GM10266 (cell line): Measurements from ENCODE around the gene PRAMEF9.
A peak's percentile ranks its signal among the peaks of the same experiment; 100 is the strongest.
"Not testable (repeated sequence)": the region's sequence is repeated elsewhere in the genome, so short reads cannot be mapped to it uniquely, and the experiment has no call there.

Source experiments
- DNase-seq: peaks from one replicate; pipeline ENCODE4 v3.0.0; 2012; ENCODE audit errors: extremely low spot score
- TF ChIP-seq, protein P1 (sequence below): IDR thresholded peaks from 2 replicates; pipeline ENCODE4 v1.5.1; 2012; ENCODE audit warnings: mild to moderate bottlenecking, low read depth; ENCODE audit not compliant: control insufficient read depth, insufficient read depth; ENCODE audit errors: missing control alignments

PRAMEF9 gene

DNA sequence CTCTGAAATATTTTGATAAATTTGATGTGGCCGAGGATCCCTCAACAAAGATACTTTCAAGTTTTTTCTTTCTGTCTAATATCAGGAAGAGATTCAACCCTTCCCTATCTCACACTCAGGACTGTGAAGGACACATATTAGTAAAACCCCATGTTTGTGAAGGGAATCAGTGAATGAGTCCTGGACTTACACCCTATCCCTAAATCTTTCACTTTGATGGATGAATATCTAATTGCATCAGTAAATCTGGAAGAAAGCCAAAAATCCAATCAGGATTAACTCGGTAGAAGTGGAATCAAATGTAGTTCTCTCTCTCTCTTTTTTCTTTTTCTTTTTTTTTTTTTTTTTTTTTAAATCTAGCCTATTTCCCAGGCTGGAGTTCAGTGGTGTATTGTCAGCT is at the start of gene PRAMEF9:
Gene PRAMEF9, plus strand, starts transcription at position 301 of the 400 bp plus-strand sequence. CDS start 3,433 bp downstream, outside the sequence.
- not testable (repeated sequence) for DNase-seq

DNA sequence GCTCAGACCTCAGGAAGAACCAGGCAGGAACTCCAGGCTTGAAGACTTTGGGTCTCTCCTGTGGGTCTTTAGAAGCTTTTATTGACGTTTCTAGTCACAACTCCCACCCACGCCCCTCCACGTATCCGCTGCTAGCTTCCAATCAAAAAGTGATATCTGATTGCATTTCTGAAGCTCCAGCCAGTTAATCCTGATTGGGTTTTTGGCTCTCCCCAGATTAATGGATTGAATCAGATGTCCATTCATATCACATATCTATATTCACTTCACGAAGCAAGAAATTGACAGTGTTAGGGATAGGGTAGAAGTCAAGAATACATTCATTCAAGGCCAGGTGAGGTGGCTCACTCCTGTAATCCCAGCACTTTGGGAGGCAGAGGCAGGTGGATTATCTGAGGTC is 15.7 kb upstream of the PRAMEF9 start, which contains the start of gene PRAMEF26:
Gene PRAMEF26, minus strand, starts transcription at position 101 of the 400 bp plus-strand sequence. CDS start 2,914 bp downstream, outside the sequence.
- not testable (repeated sequence) for DNase-seq

DNA sequence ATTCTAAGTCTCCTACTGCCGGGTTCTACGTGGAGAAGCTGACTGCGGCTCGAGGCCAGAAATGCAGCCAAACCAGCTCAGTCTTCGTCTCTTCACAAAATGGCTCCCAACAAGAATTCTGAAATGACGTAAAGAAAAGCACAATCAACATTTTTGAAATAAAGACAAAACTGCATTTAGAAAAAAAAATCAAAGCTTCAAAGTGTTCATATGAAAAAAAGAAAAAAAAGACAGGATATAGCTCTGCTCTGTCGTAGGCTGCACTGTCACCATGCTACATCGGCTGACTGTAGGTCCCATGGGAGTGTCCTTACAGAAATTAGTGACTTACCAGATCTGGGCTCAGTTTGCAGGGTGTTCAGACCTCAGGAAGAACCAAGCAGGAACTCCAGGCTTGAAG is 6.1 kb upstream of the PRAMEF9 start, which contains the start of gene HNRNPCL4:
Gene HNRNPCL4, minus strand, starts transcription at position 101 of the 400 bp plus-strand sequence. CDS start 164 bp downstream, outside the sequence.
- DNase-seq = not testable (repeated sequence)

DNA sequence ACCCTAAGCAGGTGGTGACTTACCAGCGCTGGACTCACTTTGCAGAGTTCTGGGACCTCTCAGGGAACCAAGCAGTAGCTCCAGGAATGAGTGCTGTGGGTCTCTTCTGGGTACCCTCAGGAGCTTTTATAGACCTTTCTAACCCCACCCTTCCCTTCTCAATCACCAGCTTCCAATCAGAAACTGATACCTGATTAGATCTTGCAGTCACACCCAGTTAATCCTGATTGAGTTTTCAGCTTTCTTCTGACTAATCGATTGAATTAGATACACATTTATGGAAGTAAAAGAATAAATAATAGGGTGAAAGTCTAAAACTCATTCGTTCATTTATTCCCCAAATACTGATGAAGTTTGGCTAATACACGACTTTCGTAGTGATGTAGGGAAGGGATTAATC is 29.7 kb downstream of the PRAMEF9 start, which contains the start of gene PRAMEF13:
Gene PRAMEF13, minus strand, starts transcription at position 101 of the 400 bp plus-strand sequence. CDS start 1,820 bp downstream, outside the sequence.
- not testable (repeated sequence) for DNase-seq

DNA sequence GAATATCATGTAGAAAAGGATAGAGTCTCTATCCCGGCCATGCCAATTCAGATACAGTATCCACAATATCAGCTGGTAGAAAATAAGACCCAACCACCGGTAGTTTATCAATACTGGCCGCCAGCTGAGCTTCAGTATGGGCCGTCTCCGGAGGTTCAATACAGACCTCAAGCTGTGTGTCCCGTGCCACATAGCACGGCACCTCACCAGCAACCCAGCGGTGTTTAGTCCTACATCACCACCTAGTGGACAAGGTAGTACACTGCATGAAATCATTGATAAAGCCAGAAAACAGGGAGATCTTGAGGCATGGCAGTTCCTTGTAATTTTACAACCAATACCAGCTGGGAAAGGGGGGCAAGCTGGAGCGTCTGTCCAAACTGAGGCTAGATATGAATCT is 37.1 kb downstream of the PRAMEF9 start:
- not testable (repeated sequence) for DNase-seq

DNA sequence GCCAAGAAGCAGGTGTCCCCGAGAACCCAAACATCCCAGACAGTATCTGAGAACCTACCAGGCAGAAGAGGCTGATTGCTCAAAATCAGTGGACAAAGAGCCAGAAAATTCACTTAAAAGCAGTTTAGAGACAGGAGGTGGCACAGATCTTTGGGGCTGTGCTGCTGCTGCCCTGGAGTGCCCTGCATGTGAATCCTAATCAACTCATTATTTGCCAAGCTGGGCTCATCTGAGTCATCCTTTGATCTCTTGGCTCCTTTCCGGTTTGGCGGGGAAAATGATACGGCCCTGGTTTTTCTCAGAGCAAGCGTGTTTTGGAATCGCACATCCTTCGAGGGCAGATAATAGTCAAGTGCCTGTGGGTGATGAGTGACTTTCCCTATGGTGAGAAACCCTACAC is 45.0 kb downstream of the PRAMEF9 start:
- not testable (repeated sequence) for DNase-seq

DNA sequence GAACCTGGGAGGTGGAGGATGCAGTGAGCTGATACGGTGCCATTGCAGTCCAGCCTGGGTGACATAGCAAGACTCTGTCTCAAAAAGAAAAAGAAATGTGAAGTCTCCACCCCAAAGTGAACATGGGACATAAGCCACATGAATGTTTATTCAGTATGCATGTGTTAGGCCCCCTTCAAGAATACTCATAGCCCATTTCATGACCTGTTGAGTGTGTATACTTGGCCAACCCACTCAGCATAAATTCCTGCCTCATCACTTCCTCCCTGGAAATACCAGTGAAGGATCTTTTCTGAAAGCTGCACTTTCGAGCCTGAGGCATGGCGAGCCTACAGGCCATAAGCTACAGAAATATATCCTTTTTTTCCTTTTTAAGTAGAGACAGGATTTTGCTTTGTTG is 47.6 kb downstream of the PRAMEF9 start:
- not testable (repeated sequence) for DNase-seq

DNA sequence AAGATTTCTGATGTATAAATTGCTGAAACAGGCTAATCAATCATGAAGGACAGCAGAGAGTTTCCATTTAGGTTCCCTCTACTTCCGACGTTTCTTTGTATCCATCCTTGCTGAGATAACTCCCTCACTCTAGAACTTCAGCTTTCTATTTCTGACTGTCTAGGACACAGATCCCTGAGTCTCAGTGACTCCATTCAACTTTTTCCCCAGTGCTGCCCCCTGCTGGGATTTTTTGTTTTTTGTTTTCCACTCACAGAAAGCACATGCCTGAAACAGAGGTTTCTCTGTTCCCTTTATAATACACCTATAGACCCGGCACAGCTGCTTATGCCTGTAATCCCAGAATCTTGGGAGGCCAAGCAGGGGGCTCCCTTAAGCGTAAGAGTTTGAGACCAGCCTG is 51.1 kb downstream of the PRAMEF9 start:
- not testable (repeated sequence) for DNase-seq

DNA sequence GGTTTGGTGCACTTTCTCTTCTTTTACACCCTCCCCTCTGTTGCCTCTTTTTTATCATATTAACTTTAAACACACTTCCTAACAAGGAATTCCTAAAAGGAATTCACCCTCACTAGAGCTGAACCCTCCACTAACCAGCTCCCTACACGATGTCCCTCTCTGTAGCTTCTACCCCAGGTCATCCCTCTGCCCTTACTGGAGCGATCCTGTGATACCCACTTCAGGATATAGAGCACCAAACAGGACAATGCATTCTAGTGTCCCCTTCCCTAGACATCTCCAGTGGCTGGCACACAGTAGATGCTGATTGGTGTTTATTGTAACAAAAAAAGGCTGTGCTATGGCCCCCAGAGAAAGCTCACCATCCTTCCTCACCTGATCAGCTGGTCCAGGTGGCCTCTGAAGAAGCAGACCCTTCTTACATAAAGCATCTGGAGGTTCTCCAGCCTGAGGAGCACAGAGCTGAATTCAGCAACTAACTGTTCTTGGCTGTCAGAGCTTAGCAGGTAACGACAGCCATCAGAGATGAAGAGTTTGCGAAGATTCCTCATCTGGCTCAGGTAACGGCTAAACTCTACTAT is 52.9 kb downstream of the PRAMEF9 start:
- peak; percentile 3 for DNase-seq

DNA sequence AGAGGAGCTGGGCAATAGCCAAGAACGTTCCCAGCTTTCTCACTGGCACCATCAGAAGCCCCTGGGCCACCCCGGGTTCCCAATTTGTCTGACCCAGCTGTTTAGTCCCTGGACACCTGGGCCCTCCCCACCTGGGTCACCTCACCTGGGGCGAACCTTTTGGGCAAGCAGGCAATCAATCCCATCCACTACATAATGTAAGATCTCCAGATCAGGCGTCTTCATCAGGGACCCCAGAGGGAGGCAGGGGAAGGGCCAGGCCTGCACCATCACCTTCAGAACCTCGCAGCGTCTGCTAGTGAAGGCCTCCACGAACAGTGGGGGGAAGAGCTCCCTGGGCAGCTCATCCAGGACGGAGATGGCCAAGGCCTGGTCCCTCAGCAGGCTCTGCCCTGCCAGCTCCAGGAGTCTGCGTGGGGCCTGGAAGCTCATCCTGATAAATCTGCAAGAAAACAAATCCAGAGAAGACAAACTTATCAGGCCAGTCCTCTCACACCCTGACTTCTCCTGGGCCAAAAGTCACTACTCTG is 54.1 kb downstream of the PRAMEF9 start, which contains the start of gene PRAMEF18:
Gene PRAMEF18, minus strand, starts transcription at position 480 of the 530 bp plus-strand sequence. Its CDS starts 48 bp downstream, at position 432.
- DNase-seq = not testable (repeated sequence)

More for the DNA sequence above, 52.9 kb downstream of the PRAMEF9 start:
- TF ChIP-seq, protein P1, sequence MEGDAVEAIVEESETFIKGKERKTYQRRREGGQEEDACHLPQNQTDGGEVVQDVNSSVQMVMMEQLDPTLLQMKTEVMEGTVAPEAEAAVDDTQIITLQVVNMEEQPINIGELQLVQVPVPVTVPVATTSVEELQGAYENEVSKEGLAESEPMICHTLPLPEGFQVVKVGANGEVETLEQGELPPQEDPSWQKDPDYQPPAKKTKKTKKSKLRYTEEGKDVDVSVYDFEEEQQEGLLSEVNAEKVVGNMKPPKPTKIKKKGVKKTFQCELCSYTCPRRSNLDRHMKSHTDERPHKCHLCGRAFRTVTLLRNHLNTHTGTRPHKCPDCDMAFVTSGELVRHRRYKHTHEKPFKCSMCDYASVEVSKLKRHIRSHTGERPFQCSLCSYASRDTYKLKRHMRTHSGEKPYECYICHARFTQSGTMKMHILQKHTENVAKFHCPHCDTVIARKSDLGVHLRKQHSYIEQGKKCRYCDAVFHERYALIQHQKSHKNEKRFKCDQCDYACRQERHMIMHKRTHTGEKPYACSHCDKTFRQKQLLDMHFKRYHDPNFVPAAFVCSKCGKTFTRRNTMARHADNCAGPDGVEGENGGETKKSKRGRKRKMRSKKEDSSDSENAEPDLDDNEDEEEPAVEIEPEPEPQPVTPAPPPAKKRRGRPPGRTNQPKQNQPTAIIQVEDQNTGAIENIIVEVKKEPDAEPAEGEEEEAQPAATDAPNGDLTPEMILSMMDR = no peak

DNA sequence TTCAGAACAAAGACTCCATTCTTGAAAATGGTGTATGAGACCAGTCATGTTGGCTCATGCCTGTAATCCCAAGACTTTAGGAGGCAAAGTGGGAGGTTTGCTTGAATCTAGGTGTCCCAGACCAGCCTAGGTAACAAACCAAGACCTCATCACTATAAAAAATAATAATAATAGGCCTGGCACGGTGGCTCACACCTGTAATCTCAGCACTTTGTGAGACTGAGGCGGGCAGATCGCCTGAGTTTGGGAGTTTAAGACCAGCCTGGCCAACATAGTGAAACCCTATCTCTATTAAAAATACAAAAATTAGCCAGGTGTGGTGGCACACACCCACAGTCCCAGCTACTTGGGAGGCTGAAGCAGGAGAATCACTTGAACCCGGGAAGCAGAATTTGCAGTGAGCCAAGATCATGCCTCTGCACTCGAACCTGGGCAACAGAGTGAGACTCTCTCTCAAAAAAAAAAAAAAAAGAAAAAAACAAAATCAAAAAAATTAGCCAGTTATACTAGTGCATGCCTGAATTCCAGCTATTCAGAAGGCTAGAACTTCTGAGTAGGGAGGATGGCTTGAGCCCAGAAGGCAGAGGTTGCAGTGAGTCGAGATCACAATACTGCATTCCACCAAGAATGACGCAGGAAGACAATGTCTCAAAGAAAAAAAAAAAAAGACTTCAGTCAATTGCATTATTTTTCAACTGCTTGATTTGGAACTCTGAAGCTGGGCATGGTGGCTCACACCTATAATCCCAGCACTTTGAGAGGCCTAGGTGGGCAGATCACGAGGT is 55.8 kb downstream of the PRAMEF9 start:
- DNase-seq = not testable (repeated sequence)

DNA sequence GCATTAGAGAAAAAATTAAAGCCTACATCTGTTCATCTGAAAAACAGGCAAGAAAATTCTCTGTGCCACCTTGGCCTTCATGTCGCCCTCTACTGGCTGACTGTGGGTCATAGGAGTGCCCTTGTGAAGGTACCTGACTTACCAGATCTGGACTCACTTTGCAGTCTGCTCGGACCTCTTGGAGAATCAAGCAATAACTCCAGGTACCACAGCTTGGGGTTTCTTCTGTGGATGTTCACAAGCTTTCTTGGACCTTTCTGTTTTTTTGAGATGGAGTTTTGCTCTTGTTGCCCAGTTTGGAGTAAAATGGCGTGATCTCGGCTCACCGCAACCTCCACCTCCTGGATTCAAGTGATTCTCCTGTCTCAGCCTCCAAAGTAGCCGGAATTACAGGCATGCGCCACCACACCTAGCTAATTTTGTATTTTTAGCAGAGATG is 56.7 kb downstream of the PRAMEF9 start:
- TF ChIP-seq, protein P1 = peak; percentile 59
- peak; percentile 8 for DNase-seq
